GM18858 (cell line): ENCODE results near the gene IL20RB.
"Not testable (repeated sequence)": the region's sequence is repeated elsewhere in the genome, so short reads cannot be mapped to it uniquely, and the experiment has no call there.

Experiments
- ATAC-seq: cut with Tn5 transposase; IDR thresholded peaks from one replicate; pipeline ENCODE4 v1.9.1; 2021; ENCODE audit not compliant: unreplicated experiment

IL20RB gene

DNA sequence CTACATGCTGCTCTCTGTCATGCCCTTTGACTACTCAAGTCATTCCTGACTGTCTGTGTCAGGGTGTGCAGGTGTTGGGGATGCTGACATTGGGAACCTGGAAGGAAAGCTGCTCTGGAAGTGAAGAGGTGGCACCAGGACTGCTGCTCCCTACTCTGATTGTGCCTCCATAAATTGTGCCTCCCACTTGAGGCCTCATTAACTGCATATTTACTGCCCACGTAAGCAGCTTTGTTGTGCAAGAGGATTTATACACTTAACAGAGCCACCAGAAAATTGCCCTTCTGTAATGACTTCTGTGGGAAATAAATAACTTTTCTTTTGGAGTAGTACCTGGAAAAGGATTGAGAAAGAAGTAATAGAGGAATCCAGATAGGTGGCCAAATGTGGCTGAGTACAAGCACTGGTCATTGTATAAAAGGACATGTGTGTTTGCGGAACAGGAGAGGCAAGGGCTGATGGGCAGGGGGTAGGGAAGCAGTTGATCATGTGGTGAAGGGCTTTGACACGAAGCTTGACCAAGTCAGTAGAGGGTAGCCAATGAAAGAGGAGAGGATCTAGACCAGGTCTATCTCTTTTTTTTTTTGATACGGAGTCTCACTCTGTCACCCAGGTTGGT lies 24.8 kb downstream of the IL20RB start:
- no peak for ATAC-seq

DNA sequence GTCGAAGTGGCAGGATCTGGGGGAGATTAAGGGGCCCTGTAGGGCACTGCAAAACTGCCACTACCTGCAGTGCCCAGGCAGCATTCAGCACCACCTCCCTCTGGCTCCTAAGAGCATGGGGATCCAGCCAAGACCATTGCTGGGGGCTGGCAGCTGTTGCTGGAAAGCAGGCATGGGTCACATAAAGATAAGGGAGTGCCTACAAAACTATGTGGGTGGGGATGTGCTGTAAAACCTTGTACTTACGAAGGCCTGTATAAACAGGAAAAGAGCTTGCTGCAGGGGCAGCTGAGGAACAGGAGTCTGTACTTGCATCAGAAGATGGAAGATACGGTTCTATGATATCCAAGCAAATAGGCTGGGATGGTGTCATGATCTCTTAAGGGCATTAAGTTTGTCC lies 27.1 kb downstream of the IL20RB start:
- ATAC-seq = no peak

DNA sequence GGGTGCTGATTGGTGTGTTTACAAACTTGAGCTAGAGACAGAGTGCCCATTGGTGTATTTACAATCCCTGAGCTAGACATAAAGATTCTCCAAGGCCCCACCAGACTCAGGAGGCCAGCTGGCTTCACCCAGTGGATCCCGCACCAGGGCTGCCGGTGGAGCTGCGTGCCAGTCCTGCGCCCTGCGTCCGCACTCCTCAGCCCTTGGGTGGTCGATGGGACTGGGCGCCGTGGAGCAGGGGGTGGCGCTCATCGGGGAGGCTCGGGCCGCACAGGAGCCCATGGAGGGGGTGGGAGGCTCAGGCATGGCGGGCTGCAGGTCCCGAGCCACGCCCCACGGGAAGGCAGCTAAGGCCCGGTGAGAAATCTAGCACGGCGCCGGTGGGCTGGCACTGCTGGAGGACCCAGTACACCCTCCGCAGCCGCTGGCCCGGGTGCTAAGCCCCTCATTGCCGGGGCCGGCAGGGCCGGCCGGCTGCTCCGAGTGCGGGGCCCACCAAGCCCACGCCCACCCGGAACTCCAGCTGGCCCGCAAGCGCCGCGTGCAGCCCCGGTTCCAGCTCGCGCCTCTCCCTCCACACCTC lies 29.7 kb downstream of the IL20RB start:
- ATAC-seq = not testable (repeated sequence)

DNA sequence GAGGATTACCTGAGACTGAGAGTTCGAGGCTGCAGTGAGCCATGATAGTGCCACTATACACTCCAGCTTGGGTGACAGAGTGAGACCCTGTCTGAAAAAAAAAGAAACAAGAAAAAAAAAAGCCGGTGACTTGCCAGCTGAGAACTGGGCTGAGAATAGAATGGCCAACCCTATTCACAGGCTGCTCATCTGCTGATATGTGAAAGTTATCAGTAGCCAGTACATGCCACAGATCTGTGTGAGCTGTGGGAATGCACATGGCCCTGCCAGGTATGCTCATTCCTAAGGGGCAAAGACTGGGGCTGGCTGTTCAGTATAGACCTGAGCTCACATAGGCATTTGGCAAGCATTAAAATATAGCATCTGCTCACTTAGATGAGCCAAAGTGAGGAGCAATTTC lies 30.9 kb downstream of the IL20RB start:
- ATAC-seq = no peak

DNA sequence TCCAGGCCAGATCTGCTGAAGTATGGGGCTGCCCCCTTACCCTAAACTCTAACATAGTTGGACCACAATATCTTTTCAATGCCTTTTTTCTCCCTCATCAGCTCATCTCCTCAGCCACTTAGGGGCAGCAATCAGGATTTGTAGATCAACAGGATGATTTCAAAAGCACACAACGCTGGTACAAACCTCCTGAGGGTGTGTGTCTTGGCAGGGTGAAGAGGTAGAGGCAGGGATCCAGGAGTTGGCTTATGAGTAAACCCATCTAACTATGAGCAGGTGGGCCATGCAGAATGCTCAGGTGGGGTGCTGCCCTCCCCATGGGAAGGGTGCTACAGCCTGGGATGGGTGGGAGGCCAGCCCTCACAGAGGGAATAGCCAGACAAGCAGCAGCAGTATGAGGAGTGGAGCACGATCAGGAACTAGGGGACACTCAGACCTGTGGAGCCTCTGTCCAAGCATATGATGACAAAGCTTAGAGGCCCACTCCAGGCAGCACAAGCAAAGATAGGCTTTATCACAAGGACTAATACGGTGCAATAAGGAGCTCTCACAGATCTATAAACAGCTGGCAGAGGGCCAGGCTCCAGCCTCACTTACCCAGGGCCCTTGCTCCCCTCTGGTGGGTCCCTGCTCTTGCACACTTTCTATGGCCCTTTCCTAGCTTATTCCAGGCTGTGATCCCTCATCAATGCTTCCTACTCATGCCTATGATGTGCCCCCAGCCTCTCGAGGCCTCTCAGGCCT lies 32.2 kb downstream of the IL20RB start:
- no peak for ATAC-seq

DNA sequence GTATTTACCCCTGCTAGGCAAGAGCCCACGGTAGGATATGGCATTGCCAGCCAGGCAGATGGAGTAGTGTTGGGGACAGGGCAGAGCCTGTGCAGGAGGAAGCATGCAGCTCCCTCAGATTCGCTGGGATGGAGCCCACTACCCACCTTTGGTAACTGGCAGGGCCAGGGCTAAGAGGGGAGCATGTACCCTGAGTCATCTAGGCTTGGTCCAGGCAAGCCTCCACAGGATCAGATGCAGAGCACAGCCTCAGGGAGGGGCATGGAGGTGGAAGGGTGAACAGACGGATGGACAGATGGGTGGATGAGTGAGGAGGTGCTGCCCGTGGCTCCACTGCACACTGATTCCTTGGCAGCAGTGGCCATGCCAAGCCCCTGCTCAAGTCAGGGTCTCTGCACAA lies 33.0 kb downstream of the IL20RB start:
- no peak for ATAC-seq

DNA sequence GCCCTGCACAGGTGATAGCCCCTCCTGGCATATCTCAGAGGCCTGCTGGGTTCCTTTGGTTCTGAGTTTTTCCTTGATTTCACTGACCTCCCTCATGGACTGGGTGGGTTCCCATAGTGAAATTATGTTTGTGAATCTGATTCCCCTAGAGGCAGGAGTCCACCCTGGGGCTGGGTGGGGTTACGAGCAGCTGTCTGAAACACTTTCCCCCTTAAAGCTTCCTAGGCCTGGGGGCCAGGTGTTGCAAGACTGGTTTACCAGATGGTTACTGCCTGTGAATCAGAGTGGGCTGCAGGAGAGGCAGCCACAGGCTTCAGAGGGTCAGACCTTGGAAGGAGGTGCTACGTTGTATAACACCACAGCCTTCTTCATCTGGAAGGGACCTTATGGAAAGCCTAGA lies 34.3 kb downstream of the IL20RB start:
- no peak for ATAC-seq

DNA sequence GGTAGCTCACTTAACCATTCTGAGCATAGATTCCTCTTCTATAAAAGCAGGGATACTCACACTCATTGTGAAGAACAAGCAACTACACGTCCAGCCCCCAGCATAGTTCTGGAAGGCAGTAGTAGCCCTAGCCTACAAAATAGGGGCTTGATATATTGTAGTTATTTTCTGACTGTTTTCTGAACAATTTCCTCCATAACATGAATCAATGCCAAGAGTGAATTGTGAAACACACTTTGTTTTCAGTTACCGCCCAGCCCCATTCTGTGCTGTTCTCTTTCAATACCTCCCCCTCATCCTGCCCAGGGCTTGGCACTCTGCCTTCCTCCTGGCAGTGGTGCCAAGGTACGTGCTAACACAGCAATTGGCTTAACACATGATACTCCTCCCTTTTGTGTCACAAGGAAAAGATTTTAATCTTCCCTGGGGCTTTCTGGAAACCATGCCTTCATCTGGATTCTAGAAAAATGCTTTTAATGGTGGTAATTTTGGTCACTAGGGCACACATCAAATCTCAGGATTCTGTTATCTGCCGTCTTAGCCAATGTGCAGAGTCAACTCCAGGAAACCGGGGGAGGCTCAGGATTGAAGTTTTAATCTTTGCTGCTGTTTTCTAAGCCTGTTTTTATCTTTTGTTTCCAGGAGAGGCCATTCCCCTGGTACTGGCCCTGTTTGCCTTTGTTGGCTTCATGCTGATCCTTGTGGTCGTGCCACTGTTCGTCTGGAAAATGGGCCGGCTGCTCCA lies 37.2 kb downstream of the IL20RB start:
- ATAC-seq = no peak

DNA sequence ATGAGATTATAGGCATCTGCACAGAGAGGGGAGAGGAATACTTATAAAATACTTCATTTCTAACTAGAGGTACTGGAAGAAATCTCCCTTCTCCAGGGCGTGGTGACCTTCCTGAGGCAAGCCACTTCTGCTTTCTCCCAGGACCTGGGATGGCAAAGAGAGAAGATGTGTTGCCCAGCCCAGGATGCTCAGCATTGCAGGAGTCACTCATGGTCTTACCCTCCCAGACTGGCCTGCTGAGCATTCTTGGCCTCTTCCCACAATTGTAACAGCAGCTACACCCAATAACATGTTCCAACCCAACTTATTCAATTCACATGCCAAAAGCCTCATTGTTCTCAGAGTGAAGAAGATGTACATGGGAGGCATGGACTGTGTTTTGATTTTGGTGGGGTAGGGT lies 37.9 kb downstream of the IL20RB start:
- no peak for ATAC-seq

DNA sequence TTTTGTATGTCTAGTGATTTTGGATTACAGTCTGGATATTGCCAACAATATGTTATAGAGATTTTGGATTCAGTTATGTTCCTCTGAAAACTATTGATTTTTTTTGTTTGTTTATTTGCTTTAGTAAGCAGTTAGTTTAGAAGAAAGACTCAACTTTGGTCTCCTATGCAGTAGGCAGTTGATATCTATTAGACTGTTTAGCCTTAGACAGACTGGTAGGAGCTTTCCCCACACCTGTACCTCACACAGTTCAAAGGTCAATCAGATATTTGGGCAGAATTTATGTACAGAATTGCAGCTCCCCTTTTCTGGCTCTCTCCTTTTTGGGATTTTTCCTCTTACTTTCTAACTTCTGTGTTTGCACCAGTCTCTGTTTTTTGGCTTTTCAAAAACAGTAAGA lies 42.3 kb downstream of the IL20RB start:
- no peak for ATAC-seq

DNA sequence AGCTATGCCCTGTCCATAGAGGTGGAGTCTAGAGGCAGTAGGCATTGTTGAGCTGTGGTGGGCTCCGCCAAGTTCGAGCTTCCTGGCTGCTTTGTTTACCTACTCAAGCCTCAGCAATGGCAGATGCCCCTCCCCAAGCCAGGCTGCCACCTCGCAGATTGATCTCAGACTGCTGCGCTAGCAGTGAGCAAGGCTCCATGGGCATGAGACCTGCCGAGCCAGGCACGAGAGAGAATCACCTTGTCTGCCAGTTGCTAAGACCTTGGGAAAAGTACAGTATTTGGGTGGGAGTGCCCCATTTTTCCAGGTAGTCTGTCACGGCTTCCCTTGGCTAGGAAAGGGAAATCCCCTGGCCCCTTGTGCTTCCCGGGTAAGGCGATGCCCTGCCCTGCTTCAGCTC lies 49.6 kb downstream of the IL20RB start:
- ATAC-seq = not testable (repeated sequence)

DNA sequence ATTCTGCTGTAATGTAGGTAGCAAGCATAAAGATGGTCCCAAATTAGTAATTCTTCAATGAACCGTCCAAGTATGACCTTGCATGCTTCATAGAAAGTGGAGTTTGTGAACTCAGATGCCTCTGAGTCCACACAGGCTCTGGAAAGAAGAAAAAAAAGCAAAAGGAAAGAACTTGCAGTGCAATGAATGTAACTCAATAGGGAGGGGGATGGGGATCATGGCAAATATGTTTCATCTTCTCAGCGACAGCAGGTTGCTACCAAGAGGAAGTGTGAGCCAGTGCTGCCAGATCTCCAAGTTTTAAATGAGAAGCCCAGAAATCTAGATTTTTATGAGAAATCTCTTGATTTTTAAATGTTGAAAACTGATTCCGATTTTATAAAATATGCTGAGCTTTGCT lies 50.3 kb downstream of the IL20RB start:
- no peak for ATAC-seq

DNA sequence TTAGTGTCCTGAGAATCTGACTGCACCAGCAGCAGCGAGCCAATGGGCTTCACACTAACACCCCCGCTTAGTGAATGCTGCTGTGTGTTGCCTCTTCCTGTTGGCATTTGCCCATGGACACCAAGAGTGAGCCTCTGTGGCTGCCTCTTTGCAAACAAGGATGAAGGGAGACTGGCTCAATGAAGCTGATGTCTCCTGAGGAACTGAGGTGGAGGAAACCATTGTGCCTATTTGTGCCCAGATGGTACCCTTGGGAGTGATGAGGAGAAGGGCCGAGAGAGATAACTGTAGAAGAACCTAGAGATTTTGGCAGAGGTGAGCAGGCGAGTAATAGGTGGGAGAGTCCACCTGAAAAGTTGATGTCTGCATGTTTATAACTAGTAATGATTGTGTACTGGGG lies 51.2 kb downstream of the IL20RB start:
- no peak for ATAC-seq

DNA sequence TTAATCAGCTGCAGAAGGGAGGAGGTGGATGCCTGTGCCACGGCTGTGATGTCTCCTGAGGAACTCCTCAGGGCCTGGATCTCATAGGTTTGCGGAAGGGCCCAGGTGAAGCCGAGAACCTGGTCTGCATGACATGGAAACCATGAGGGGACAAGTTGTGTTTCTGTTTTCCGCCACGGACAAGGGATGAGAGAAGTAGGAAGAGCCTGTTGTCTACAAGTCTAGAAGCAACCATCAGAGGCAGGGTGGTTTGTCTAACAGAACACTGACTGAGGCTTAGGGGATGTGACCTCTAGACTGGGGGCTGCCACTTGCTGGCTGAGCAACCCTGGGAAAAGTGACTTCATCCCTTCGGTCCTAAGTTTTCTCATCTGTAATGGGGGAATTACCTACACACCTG lies 52.4 kb downstream of the IL20RB start:
- no peak for ATAC-seq

DNA sequence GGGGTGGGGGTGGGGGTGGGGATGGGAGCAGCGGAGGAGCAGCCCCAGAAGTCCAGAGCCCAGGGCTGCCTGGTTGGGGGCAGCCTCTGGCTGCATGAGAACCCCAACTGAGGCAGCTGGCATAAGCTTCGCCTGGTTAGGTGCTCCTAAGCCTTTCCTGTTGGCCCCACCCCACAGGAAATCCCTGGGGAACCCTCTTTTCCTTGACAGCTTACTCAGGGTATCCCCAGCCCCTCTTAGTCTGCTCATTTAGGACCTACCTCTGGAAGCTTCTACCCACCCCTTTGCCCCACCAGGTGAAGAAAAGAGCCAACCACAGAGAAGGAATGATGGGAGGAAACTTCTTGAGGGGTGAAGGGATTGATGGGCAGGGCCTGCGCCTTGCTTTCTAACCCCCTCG lies 53.4 kb downstream of the IL20RB start:
- no peak for ATAC-seq

DNA sequence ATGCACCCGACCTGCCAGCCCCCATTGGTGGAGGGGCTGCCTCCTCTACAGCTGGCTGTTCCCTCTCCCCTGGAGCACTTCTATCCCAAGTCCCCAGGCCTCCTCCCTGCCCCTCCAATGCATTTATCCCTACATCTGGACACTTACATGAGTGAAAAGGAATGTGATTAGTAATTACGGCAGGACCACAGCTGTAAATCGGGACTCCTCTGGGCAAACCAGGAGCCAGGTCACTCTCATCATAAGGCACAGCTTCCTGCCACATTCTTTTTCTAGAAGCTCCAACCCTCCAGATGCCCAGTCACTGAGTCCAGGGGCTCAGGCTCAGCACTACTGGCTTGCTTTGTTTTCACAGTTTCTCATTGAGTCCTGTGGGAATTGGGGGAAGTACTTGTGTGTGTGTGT lies 54.3 kb downstream of the IL20RB start:
- ATAC-seq = no peak

DNA sequence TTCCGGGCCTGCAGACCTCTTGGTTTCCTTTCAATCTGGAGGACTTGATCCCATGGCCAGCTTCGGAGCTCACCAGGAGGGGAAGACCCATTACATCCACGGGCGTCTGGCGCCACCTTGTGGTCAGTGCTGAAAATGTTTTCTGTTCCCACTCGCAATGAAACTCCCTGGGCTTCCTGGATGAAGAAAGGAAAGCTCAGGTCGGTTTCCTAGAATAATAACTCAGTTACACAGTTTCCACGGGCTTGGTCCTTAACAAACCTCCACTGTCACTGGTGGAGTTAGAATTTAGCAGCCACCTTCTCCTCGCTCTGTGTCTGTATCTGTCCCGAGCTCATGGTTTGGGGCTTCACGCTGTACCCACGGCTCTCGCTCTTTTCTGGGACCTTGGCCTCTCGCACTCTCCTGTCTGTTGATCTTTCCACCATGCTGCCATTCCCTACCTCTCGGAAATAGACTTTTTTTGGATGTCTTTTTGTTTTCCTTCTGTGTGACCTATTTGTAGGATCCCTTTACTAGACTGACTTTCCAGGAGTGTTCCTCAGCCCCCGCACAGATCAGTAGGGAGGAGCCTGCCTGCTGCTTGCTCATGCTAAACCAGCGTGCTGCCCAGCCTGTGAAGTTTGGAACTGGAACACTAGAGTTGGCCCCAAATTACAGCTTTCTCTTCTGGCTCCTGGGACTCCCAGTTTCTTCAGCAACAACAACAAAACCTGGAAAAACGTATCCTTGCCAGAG lies 56.3 kb downstream of the IL20RB start:
- ATAC-seq = no peak

DNA sequence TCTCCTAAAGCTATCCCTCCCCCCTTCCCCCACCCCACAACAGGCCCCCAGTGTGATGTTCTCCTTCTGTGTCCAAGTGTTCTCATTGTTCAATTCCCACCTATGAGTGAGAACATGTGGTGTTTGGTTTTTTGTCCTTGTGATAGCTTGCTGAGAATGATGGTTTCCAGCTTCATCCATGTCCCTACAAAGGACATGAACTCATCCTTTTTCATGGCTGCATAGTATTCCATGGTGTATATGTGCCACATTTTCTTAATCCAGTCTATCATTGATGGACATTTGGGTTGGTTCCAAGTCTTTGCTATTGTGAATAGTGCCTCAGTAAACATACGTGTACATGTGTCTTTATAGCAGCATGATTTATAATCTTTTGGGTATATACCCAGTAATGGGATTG lies 59.5 kb downstream of the IL20RB start:
- ATAC-seq = not testable (repeated sequence)

DNA sequence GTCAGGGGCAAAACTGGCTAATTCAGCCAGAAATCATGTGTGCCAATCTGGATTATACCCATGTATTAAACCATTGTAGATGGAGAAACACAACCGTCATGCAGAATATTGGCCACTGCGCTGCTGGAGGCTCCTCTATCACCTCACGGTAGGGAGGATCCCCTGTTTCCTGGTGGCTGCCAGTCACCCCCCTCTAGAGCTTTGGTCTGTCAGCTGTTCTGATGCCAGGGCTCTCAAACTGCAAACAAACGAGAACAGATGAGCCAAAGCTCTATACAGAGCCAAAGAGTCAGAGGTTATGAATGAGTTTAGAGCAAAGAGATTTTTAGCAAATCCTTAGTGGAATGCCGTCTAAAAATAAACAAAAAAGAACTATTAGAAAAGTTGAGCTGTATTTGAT lies 62.5 kb downstream of the IL20RB start:
- ATAC-seq = no peak

DNA sequence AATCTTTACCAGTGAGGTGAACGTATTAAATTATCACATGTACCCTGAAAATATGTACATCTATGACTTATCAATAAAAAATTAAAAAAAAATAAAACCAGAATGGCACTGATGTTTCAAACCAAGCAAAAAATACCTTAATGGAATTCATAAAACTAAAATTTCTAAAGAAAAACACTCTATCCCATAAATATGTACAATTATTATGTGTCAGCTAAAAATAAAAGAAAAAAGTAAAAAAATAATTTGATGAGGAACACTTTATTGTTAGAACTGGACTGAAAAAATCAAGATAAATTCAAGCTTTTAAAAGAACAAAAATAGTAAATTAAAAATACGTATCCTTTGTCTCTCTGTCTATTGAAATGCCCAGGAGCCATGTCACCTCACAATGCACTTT lies 63.1 kb downstream of the IL20RB start:
- no peak for ATAC-seq

DNA sequence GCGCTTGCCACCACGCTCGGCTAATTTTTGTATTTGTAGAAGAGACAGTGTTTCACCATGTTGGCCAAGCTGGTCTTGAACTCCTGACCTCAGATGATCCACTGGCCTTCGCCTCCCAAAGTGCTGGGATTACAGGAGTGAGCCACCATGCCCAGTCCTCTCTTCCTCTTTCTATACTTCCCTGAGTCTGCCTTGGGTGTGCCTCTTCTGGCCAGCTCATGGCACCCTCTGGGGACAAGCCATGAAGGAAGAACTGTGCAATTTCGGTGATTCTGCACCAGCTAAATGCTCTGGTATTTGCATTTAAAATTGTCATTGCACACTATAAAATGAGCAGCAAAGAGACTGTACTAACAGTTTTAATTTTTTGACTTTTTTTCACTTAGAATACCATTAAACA lies 66.6 kb downstream of the IL20RB start:
- ATAC-seq = no peak
